Panc1 (cell line): ENCODE results near the gene FBXO22. TPM values are rescaled to one million over a fixed set of nuclear protein-coding genes. Genes with fewer than 3 reads are reported as not detected.

ENCODE experiments used
- ATAC-seq: fragments of 200-7000 bp; cut with Tn5 transposase; 2 replicates; pipeline ENCODE4 v1.9.1; 2020; ENCODE audit warnings: mild to moderate bottlenecking, moderate library complexity
- BruUV-seq: library from RNA; stranded (reverse); fragments of 400-500 nt; replicated peaks from 2 replicates; lab custom pipeline; 2021; lab: Mats Ljungman, UMichigan
- CTCF ChIA-PET: fragments of 300-600 bp; sonication (Branson Sonifier 250); formaldehyde crosslinking; loops from one replicate; lab custom pipeline; 2022; ENCODE audit warnings: antibody characterized with exemption; lab: Charles Lee
- POLR2A ChIA-PET: fragments of 300-600 bp; sonication (Branson Sonifier 250); formaldehyde crosslinking; loops from one replicate; lab custom pipeline; 2022; ENCODE audit warnings: antibody characterized with exemption; lab: Charles Lee
- DNase-seq: peaks from one replicate; pipeline ENCODE4 v3.0.0-alpha.2; 2010; ENCODE audit warnings: low read depth, low spot score
- H3K27ac ChIP-seq: 2 replicates; pipeline ENCODE4 v1.5.1; 2011; ENCODE audit warnings: mild to moderate bottlenecking, low read length, inconsistent platforms
- H3K27me3 ChIP-seq: fragments of 200-500 bp; sonication (Bioruptor generic); 2 replicates; pipeline ENCODE4 v1.6.0; 2014; ENCODE audit warnings: low read length, inconsistent platforms; ENCODE audit not compliant: control insufficient read depth, insufficient read depth
- H3K36me3 ChIP-seq: fragments of 200-500 bp; sonication (Bioruptor generic); 2 replicates; pipeline ENCODE4 v1.5.1; 2014; ENCODE audit warnings: inconsistent platforms, mild to moderate bottlenecking, low read length, moderate library complexity; ENCODE audit not compliant: control insufficient read depth, insufficient read depth
- H3K4me1 ChIP-seq: 2 replicates; pipeline ENCODE4 v1.5.1; 2011; ENCODE audit warnings: inconsistent platforms, mild to moderate bottlenecking, low read length, moderate library complexity; ENCODE audit not compliant: control insufficient read depth, insufficient read depth
- H3K4me3 ChIP-seq, 2 experiments: 2 replicates each; pipeline ENCODE4 v1.5.1; 2011 to 2012; ENCODE audit warnings: low read depth in 2 of 2, low read length in 2 of 2, mild to moderate bottlenecking in 2 of 2, inconsistent platforms in 1 of 2, moderate library complexity in 1 of 2
- H3K9me3 ChIP-seq: fragments of 200-500 bp; sonication (Bioruptor generic); 2 replicates; pipeline ENCODE4 v1.5.1; 2014; ENCODE audit warnings: low read depth, mild to moderate bottlenecking, inconsistent platforms, low read length, moderate library complexity; ENCODE audit not compliant: control insufficient read depth, insufficient read depth
- CTCF ChIP-seq: fragments of 450-650 bp; IDR thresholded peaks from 2 replicates; pipeline ENCODE4 v1.5.1; 2017; ENCODE audit warnings: mild to moderate bottlenecking
- POLR2AphosphoS5 ChIP-seq: IDR thresholded peaks from 2 replicates; pipeline ENCODE4 v1.6.1; 2012; ENCODE audit warnings: mild to moderate bottlenecking, low read depth, low read length, moderate library complexity
- REST ChIP-seq, 2 experiments: IDR thresholded peaks; 2 replicates each; pipeline ENCODE4 v1.6.1; 2011 to 2012; ENCODE audit warnings: low read depth in 2 of 2, control low read depth in 1 of 2, low read length in 1 of 2, mild to moderate bottlenecking in 1 of 2, moderate library complexity in 1 of 2; ENCODE audit not compliant: insufficient read depth in 1 of 2
- SIN3A ChIP-seq: IDR thresholded peaks from 2 replicates; pipeline ENCODE4 v1.6.1; 2012; ENCODE audit warnings: low read depth, mild to moderate bottlenecking, low read length, moderate library complexity, borderline replicate concordance; ENCODE audit not compliant: insufficient read depth
- TCF7L2 ChIP-seq: IDR thresholded peaks from 2 replicates; pipeline ENCODE4 v1.6.1; 2011; ENCODE audit warnings: mild to moderate bottlenecking, low read depth, low read length, inconsistent platforms
- in situ Hi-C: cut with HindIII; loops from 2 replicates; pipeline ENCODE4 v1.10.0; 2016; ENCODE audit warnings: low sequenced_read_pairs, low pct_unique_long_range_greater_than_20kb
- intact Hi-C: fragments of 100-400 bp; cut with micrococcal nuclease; formaldehyde crosslinking; loops from one replicate; pipeline ENCODE4 v1.10.0; 2022; ENCODE audit not compliant: unreplicated experiment
- total RNA-seq: library from RNA; stranded (reverse); gene quantifications from one replicate; pipeline ENCODE4 v1.2.1, GENCODE V29; 2021; ENCODE audit not compliant: unreplicated experiment

FBXO22 gene
- total RNA-seq, 1 experiment from 2014 or later, result 65.9 TPM

- POLR2A ChIA-PET, result no interaction called here
- H3K36me3 ChIP-seq, result no peaks in the 10 kb centered on the region
- intact Hi-C loops, result no loop called here
Observed at GRCh38 chr15:75955720-75956119, 52.0 kb downstream of the FBXO22 start.

GRCh38 chr15:75961331-75961730 is 57.7 kb downstream of the FBXO22 start:
- no peak for DNase-seq
- 0 out of 2 replicates have a peak, but pooled peaks cover 3% of the 10 kb centered on the region for H3K9me3 ChIP-seq
- no peak overlapping the region for H3K27ac ChIP-seq
- BruUV-seq, result no TSS peak
- POLR2A ChIA-PET, result no interaction called here
- no peak for ATAC-seq
- H3K4me3 ChIP-seq, result no peak overlapping the region
- TF ChIP-seq SIN3A (no peak), CTCF (no peak), TCF7L2 (no peak), REST (IDR thresholded peaks at IDR 0.05; ENCODE audit: insufficient read depth in 1 of 2, low read depth in 2 of 2, low read length in 1 of 2) (no peak), POLR2AphosphoS5 (no peak)
- H3K4me1 ChIP-seq, result peaks cover 7% of the 10 kb centered on the region; the same call in 1 of the 2 replicates
- peaks cover 3% of the 10 kb centered on the region; the same call in 1 of the 2 replicates for H3K27me3 ChIP-seq
- H3K36me3 ChIP-seq, result no peaks in the 10 kb centered on the region
- in situ Hi-C loops (no loop called here), intact Hi-C loops (no loop called here)
- CTCF ChIA-PET, result no interaction called here

More at GRCh38 chr15:75955720-75956119, 52.0 kb downstream of the FBXO22 start:
- TF ChIP-seq TCF7L2 (no peak), POLR2AphosphoS5 (no peak), SIN3A (no peak), CTCF (no peak), REST (IDR thresholded peaks at IDR 0.05; ENCODE audit: insufficient read depth in 1 of 2, low read depth in 2 of 2, low read length in 1 of 2) (no peak)
- ATAC-seq, result no peak
- Histone ChIP-seq H3K27ac (no peak overlapping the region), H3K27me3 (peaks cover 11% of the 10 kb centered on the region), H3K4me3 (no peak overlapping the region), H3K4me1 (no peaks in the 10 kb centered on the region), H3K9me3 (no peaks in the 10 kb centered on the region)
- no peak for DNase-seq
- in situ Hi-C loops, result no loop called here
- CTCF ChIA-PET, result no interaction called here
- no TSS peak for BruUV-seq
